HEK293 (cell line): Measurements from ENCODE around the gene CFAP221.

Source experiments
- CTCF ChIA-PET: fragments of 350-600 bp; formaldehyde crosslinking; extraction: SDS; loops from one replicate; lab custom pipeline; 2021; ENCODE audit warnings: antibody characterized with exemption; lab: Yijun Ruan, JAX
- POLR2A ChIA-PET: fragments of 300-600 bp; formaldehyde crosslinking; extraction: SDS; loops from one replicate; lab custom pipeline; 2020; ENCODE audit warnings: antibody characterized with exemption, inconsistent platforms; lab: Yijun Ruan, JAX
- H3K27ac ChIP-seq: fragments of 200-500 bp; sonication (Bioruptor generic); 2 replicates; pipeline ENCODE4 v1.5.1; 2014; ENCODE audit warnings: low read depth, low read length, control low read depth, inconsistent platforms; ENCODE audit errors: extremely low read depth
- H3K36me3 ChIP-seq, 2 experiments: fragments of 200-500 bp in 1 of 2; sonication (Bioruptor generic) in 1 of 2; 1 replicate in 1 of 2; 2 replicates in 1 of 2; pipeline ENCODE4 v1.5.1; 2014 to 2017; ENCODE audit warnings: inconsistent platforms in 2 of 2, low read length in 2 of 2; ENCODE audit not compliant: control insufficient read depth in 2 of 2, insufficient read depth in 1 of 2
- H3K4me1 ChIP-seq: fragments of 200-500 bp; sonication (Bioruptor generic); 2 replicates; pipeline ENCODE4 v1.5.1; 2014; ENCODE audit warnings: mild to moderate bottlenecking, low read length, inconsistent platforms; ENCODE audit not compliant: control insufficient read depth, insufficient read depth
- H3K4me3 ChIP-seq: 2 replicates; pipeline ENCODE4 v1.5.1; 2011; ENCODE audit warnings: low read depth, mild to moderate bottlenecking, control low read depth, low read length, moderate library complexity
- H3K9me3 ChIP-seq: fragments of 200-500 bp; sonication (Bioruptor generic); 2 replicates; pipeline ENCODE4 v1.5.1; 2014; ENCODE audit warnings: low read depth, low read length, inconsistent platforms; ENCODE audit not compliant: control insufficient read depth, insufficient read depth
- BCL11B ChIP-seq: fragments of 450-650 bp; formaldehyde crosslinking; IDR thresholded peaks from 2 replicates; pipeline ENCODE4 v1.5.1; 2016; ENCODE audit warnings: low read depth, missing biosample characterization, missing genetic modification characterization
- INSM2 ChIP-seq: fragments of 450-650 bp; formaldehyde crosslinking; IDR thresholded peaks from 2 replicates; pipeline ENCODE4 v1.5.1; 2016; ENCODE audit warnings: missing biosample characterization, missing genetic modification characterization
- KLF10 ChIP-seq: fragments of 450-650 bp; IDR thresholded peaks from 2 replicates; pipeline ENCODE4 v1.5.1; 2018; ENCODE audit warnings: missing biosample characterization, mild to moderate bottlenecking, missing genetic modification characterization
- KLF7 ChIP-seq: fragments of 450-650 bp; formaldehyde crosslinking; IDR thresholded peaks from 2 replicates; pipeline ENCODE4 v1.5.1; 2016; ENCODE audit warnings: missing biosample characterization, missing genetic modification characterization, borderline replicate concordance
- SALL2 ChIP-seq: fragments of 450-650 bp; formaldehyde crosslinking; IDR thresholded peaks from 2 replicates; pipeline ENCODE4 v1.5.0; 2017; ENCODE audit warnings: missing biosample characterization, mild to moderate bottlenecking, missing genetic modification characterization, borderline replicate concordance
- TRIM28 ChIP-seq: IDR thresholded peaks from 2 replicates; pipeline ENCODE4 v1.6.1; 2011; ENCODE audit warnings: low read length, control low read depth, borderline replicate concordance
- YY1 ChIP-seq: fragments of 450-650 bp; formaldehyde crosslinking; IDR thresholded peaks from 2 replicates; pipeline ENCODE4 v1.5.1; 2018; ENCODE audit warnings: missing biosample characterization, missing genetic modification characterization
- ZBTB20 ChIP-seq: fragments of 450-650 bp; formaldehyde crosslinking; IDR thresholded peaks from 2 replicates; pipeline ENCODE4 v1.5.1; 2016; ENCODE audit warnings: missing biosample characterization, missing genetic modification characterization
- ZFHX2 ChIP-seq: fragments of 450-650 bp; formaldehyde crosslinking; conservative IDR thresholded peaks from 2 replicates; pipeline ENCODE4 v1.5.1; 2016; ENCODE audit warnings: missing biosample characterization, missing genetic modification characterization
- ZNF121 ChIP-seq: fragments of 450-650 bp; formaldehyde crosslinking; IDR thresholded peaks from 2 replicates; pipeline ENCODE4 v1.5.1; 2016; ENCODE audit warnings: missing biosample characterization, missing genetic modification characterization
- ZNF140 ChIP-seq: fragments of 450-650 bp; formaldehyde crosslinking; IDR thresholded peaks from 2 replicates; pipeline ENCODE4 v1.5.1; 2016; ENCODE audit warnings: missing biosample characterization, missing genetic modification characterization
- ZNF394 ChIP-seq: fragments of 450-650 bp; formaldehyde crosslinking; IDR thresholded peaks from 2 replicates; pipeline ENCODE4 v1.5.1; 2016; ENCODE audit warnings: missing biosample characterization, missing genetic modification characterization, mild to moderate bottlenecking, moderate library complexity, borderline replicate concordance
- ZNF416 ChIP-seq: fragments of 450-650 bp; formaldehyde crosslinking; IDR thresholded peaks from 2 replicates; pipeline ENCODE4 v1.5.1; 2016; ENCODE audit warnings: missing biosample characterization, missing genetic modification characterization
- ZNF510 ChIP-seq: fragments of 450-650 bp; formaldehyde crosslinking; IDR thresholded peaks from 2 replicates; pipeline ENCODE4 v1.5.1; 2018; ENCODE audit warnings: mild to moderate bottlenecking, missing genetic modification characterization, missing biosample characterization; ENCODE audit not compliant: insufficient replicate concordance
- ZNF610 ChIP-seq: fragments of 450-650 bp; formaldehyde crosslinking; IDR thresholded peaks from 2 replicates; pipeline ENCODE4 v1.5.1; 2016; ENCODE audit warnings: missing biosample characterization, missing genetic modification characterization, borderline replicate concordance
- ZNF776 ChIP-seq: fragments of 450-650 bp; formaldehyde crosslinking; IDR thresholded peaks from 2 replicates; pipeline ENCODE4 v1.5.0; 2017; ENCODE audit warnings: missing biosample characterization, missing genetic modification characterization, borderline replicate concordance
- ZNF785 ChIP-seq: fragments of 450-650 bp; formaldehyde crosslinking; IDR thresholded peaks from 2 replicates; pipeline ENCODE4 v1.5.1; 2016; ENCODE audit warnings: missing biosample characterization, missing genetic modification characterization
- ZNF791 ChIP-seq: fragments of 450-650 bp; formaldehyde crosslinking; IDR thresholded peaks from 2 replicates; pipeline ENCODE4 v1.5.1; 2016; ENCODE audit warnings: missing biosample characterization, missing genetic modification characterization

Gene CFAP221

GRCh38 chr2:119694470-119694844, 150.2 kb downstream of the CFAP221 start (continued):
- TF ChIP-seq TRIM28: no peak
- no peak for TF ChIP-seq ZNF140 (tag by site-specific recombination)
- TF ChIP-seq KLF10 (tag by site-specific recombination): no peak

DNA sequence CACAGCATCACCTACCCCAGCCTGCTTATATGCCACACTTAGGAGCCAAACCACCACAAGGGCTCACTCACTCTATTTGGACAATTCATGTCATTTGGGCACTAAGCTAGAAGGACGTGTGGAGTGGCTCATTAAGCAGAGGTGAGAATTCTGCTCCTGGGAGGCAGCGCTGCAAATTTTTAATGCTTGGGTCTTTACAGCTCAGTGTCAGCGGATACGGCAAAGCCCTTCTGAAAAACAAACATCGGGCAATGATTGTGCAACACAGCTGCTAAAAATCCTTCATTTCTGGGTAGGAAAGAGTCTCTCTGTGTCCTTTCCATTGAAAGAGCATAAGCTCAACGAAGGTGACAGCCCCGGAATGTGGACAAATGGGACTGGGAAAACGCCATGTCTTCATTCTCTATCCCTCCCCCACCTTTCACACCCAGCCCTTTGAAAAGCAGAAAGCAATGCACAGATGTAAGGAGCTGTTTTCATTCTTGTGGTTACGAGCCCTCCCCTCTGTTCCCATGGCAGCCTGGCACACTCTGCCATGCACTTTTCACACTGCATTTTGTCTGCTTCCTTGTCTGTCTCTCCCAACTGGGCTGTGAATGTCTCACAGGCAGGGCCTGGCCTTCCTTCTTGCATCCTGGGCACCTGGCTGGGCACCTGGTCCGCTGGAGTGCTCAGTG, 150.7 kb downstream of the CFAP221 start:
- ChIA-PET CTCF (interaction anchor here (0.9 kb wide), 1 partner anchor 53 kb away, joined by 3 read pairs; no protein-coding TSS in a partner anchor), POLR2A (no interaction called here)
- TF ChIP-seq ZNF791 (tag by site-specific recombination): no peak
- TF ChIP-seq ZBTB20: peak; percentile 81
- Histone ChIP-seq H3K9me3 (no peaks in the 10 kb centered on the region), H3K4me3 (no peak overlapping the region), H3K36me3 (no peaks in the 10 kb centered on the region), H3K4me1 (peaks cover 5% of the 10 kb centered on the region; the same call in 1 of the 2 replicates), H3K27ac (no peak overlapping the region)

DNA sequence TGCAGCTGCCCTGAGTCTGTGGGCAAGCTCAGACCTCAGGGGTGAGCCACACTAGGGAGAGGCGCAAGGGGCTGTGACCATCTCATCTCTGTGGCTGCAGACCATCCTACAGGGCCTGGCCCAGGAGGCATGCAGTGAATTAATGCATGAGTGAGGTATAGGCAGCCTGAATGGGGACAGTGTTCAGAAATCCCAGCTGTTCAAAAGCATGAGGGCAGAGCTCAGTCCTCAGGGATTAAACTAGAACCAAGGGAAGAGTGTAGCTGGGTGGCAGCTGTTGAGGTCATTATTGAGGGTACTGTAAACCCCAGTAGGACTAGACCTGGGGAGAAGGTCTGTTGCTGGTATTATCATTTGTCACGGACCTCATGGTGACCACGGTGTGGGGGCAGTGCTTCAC, 151.8 kb downstream of the CFAP221 start:
- Histone ChIP-seq H3K36me3 (no peaks in the 10 kb centered on the region), H3K4me3 (no peak overlapping the region), H3K4me1 (peaks cover 5% of the 10 kb centered on the region; the same call in 1 of the 2 replicates), H3K9me3 (no peaks in the 10 kb centered on the region), H3K27ac (no peak overlapping the region)
- no peak for TF ChIP-seq ZFHX2 (tag by site-specific recombination)
- TF ChIP-seq ZNF776 (tag by site-specific recombination): no peak
- TF ChIP-seq ZNF121: no peak
- no peak for TF ChIP-seq INSM2 (tag by site-specific recombination)
- TF ChIP-seq ZNF416 (tag by site-specific recombination): no peak
- TF ChIP-seq BCL11B (tag by site-specific recombination): no peak
- TF ChIP-seq YY1 (tag by site-specific recombination): no peak
- ChIA-PET POLR2A (interaction anchor here (1.3 kb wide), 1 partner anchor 17 kb away, joined by 3 read pairs; the partner anchor contains the start of gene TMEM177), CTCF (no interaction called here)

DNA sequence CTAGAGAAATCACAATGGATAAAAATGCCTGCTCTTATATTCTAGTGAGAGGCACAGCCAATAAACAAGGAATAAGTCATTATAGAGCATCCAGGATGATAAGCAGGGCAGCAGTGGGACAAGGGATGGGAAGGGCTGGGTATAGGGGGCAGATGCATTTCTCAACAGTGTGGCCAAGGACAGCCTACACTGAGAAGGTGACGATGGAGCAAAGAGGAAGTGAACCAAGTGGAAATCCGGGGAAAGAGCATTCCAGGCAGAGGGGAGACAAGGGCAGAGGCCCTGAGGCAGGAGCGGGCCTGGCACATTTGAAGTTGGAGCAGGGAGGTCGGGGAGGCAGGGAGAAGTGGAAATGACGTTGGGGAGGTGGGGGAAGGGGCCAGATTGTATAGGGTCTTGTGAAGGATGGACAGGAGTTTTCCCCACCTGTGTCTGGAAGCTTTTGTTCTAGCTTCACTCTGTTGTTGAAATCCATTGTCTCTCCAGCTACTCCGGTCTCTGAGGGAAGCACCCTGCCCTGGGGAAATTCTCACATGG, 152.3 kb downstream of the CFAP221 start:
- POLR2A ChIA-PET: interaction anchor here (1.3 kb wide), 1 partner anchor 18 kb away, joined by 3 read pairs; the partner anchor contains the start of gene TMEM177
- H3K4me3 ChIP-seq: no peak overlapping the region
- peaks cover 5% of the 10 kb centered on the region; the same call in 1 of the 2 replicates for H3K4me1 ChIP-seq
- TF ChIP-seq ZNF610 (tag by site-specific recombination) (no peak), ZNF510 (tag by site-specific recombination) (no peak), ZNF394 (tag by site-specific recombination) (no peak), KLF7 (no peak), ZNF785 (tag by site-specific recombination) (no peak), SALL2 (tag by site-specific recombination) (no peak)
- no peak overlapping the region for H3K27ac ChIP-seq
- no peaks in the 10 kb centered on the region for H3K9me3 ChIP-seq
- no peaks in the 10 kb centered on the region for H3K36me3 ChIP-seq
- CTCF ChIA-PET: no interaction called here
